OCI-LY1 (cell line): ENCODE measurements around the gene IFNLR1.

Source experiments
- H2AFZ ChIP-seq: fragments of 200-600 bp; sonication (generic), shearing (Covaris generic); 2 replicates; pipeline ENCODE4 v1.6.0; 2014; ENCODE audit warnings: antibody characterized with exemption, mild to moderate bottlenecking, low read length
- H3F3A ChIP-seq: fragments of 200-600 bp; sonication (generic), shearing (Covaris generic); 2 replicates; pipeline ENCODE4 v1.6.0; 2014; ENCODE audit warnings: mild to moderate bottlenecking, antibody characterized with exemption, low read length, moderate library complexity; ENCODE audit not compliant: insufficient read depth
- H3K27ac ChIP-seq: fragments of 200-600 bp; sonication (generic); 2 replicates; pipeline ENCODE4 v1.5.1; 2014; ENCODE audit warnings: low read length, mixed run types, mild to moderate bottlenecking, low read depth; ENCODE audit not compliant: poor library complexity, severe bottlenecking
- H3K27me3 ChIP-seq: fragments of 200-600 bp; sonication (generic); 2 replicates; pipeline ENCODE4 v1.6.0; 2014; ENCODE audit warnings: antibody characterized with exemption, mild to moderate bottlenecking, low read length, moderate library complexity; ENCODE audit not compliant: insufficient read depth
- H3K36me3 ChIP-seq: fragments of 200-600 bp; sonication (generic); 2 replicates; pipeline ENCODE4 v1.6.1; 2014; ENCODE audit warnings: mild to moderate bottlenecking, antibody characterized with exemption, low read length, moderate library complexity, mixed read lengths; ENCODE audit not compliant: insufficient read depth
- H3K4me1 ChIP-seq: fragments of 200-600 bp; sonication (generic); 2 replicates; pipeline ENCODE4 v1.5.1; 2014; ENCODE audit warnings: mild to moderate bottlenecking, low read length, moderate library complexity; ENCODE audit not compliant: insufficient read depth, severe bottlenecking
- H3K4me2 ChIP-seq: fragments of 200-600 bp; sonication (generic), shearing (Covaris generic); 2 replicates; pipeline ENCODE4 v1.6.1; 2014; ENCODE audit warnings: low read length
- H3K4me3 ChIP-seq: fragments of 200-600 bp; sonication (generic); 2 replicates; pipeline ENCODE4 v1.5.1; 2014; ENCODE audit warnings: low read length, low read depth, mild to moderate bottlenecking, mixed read lengths; ENCODE audit not compliant: poor library complexity, severe bottlenecking
- H3K79me2 ChIP-seq: fragments of 200-600 bp; shearing (Covaris generic); 2 replicates; pipeline ENCODE4 v1.6.1; 2016; ENCODE audit warnings: mixed run types, low read length, mixed read lengths; ENCODE audit not compliant: insufficient read depth
- H3K9ac ChIP-seq: fragments of 200-600 bp; sonication (generic), shearing (Covaris generic); 2 replicates; pipeline ENCODE4 v1.6.1; 2014; ENCODE audit warnings: mild to moderate bottlenecking, low read length, mixed read lengths
- H3K9me2 ChIP-seq: fragments of 200-600 bp; sonication (generic), shearing (Covaris generic); 2 replicates; pipeline ENCODE4 v1.6.1; 2014; ENCODE audit warnings: low read depth, mild to moderate bottlenecking, low read length, mixed read lengths
- H3K9me3 ChIP-seq: fragments of 200-600 bp; shearing (Covaris generic); 2 replicates; pipeline ENCODE4 v1.6.1; 2014; ENCODE audit warnings: low read length, mixed read lengths
- H4K20me1 ChIP-seq: fragments of 200-600 bp; sonication (generic), shearing (Covaris generic); 2 replicates; pipeline ENCODE4 v1.6.0; 2016; ENCODE audit warnings: mild to moderate bottlenecking, low read length; ENCODE audit not compliant: insufficient read depth
- EZH2 ChIP-seq: fragments of 200-600 bp; sonication (generic), shearing (Covaris generic); IDR thresholded peaks from 2 replicates; pipeline ENCODE4 v1.8.0; 2017; ENCODE audit warnings: borderline replicate concordance, mixed run types, mild to moderate bottlenecking, antibody characterized with exemption, low read length, moderate library complexity, mixed read lengths
- TF ChIP-seq, protein P1 (sequence below): fragments of 200-600 bp; sonication (generic), shearing (Covaris generic); IDR thresholded peaks from 2 replicates; pipeline ENCODE4 v1.5.1; 2017; ENCODE audit warnings: mild to moderate bottlenecking, antibody characterized with exemption, low read length, moderate library complexity, mixed read lengths

The IFNLR1 gene

DNA sequence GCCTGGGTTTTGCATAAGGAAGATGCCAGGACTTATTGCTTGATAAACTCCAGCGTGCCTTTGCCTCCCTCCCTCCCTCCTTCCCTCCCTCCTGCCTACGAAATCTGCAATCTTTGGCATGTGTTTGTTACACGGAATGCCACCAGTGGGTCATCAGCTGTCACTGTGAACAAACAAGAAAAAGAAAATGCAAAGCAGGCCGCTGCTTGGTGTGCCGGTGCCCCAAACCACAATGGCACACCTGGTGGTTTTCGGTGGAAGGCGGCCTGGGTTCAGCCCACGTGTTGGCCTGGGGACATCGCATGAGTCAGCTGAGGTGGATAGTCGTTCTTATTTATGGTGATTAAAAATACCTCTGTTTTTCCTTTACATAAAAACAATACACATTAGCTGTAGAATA is 16.3 kb upstream of the IFNLR1 start:
- peak overlapping the region; percentile 44; the same call in 1 of the 2 replicates for H3K9ac ChIP-seq
- H2AFZ ChIP-seq = no peak overlapping the region
- H3K4me2 ChIP-seq = peak overlapping the region; percentile 51
- H3K9me2 ChIP-seq = no peaks in the 10 kb centered on the region
- H4K20me1 ChIP-seq = no peaks in the 10 kb centered on the region
- H3K27me3 ChIP-seq = no peaks in the 10 kb centered on the region
- peaks cover 81% of the 10 kb centered on the region for H3K4me1 ChIP-seq
- H3K9me3 ChIP-seq = no peaks in the 10 kb centered on the region
- no peaks in the 10 kb centered on the region for H3F3A ChIP-seq
- no peak for TF ChIP-seq EZH2
- TF ChIP-seq, protein P1, sequence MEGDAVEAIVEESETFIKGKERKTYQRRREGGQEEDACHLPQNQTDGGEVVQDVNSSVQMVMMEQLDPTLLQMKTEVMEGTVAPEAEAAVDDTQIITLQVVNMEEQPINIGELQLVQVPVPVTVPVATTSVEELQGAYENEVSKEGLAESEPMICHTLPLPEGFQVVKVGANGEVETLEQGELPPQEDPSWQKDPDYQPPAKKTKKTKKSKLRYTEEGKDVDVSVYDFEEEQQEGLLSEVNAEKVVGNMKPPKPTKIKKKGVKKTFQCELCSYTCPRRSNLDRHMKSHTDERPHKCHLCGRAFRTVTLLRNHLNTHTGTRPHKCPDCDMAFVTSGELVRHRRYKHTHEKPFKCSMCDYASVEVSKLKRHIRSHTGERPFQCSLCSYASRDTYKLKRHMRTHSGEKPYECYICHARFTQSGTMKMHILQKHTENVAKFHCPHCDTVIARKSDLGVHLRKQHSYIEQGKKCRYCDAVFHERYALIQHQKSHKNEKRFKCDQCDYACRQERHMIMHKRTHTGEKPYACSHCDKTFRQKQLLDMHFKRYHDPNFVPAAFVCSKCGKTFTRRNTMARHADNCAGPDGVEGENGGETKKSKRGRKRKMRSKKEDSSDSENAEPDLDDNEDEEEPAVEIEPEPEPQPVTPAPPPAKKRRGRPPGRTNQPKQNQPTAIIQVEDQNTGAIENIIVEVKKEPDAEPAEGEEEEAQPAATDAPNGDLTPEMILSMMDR = no peak
- no peaks in the 10 kb centered on the region for H3K79me2 ChIP-seq
- no peaks in the 10 kb centered on the region for H3K36me3 ChIP-seq
- H3K27ac ChIP-seq = peak overlapping the region; percentile 92
- peak overlapping the region; percentile 11 for H3K4me3 ChIP-seq

DNA sequence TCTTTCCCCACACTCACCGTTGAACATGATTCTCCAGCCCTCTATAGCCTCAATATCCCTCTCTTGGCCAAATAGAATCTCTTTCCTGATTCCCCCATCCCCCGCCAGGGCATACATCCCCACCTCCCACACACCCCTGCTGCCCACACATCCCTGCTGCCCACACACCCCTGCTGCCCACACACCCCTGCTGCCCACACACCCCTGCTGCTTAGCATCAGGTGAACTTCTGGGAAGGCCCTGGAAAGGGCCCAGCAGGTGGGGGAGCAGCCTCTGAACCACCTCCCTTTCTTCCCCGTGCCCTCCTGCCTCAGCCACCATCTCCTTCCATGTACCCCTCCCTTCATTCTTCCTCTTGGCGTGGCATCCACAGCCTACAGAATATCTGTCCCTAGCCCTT is 15.9 kb upstream of the IFNLR1 start:
- no peaks in the 10 kb centered on the region for H3K79me2 ChIP-seq
- H3K36me3 ChIP-seq = no peaks in the 10 kb centered on the region
- H3K4me3 ChIP-seq = peak overlapping the region; percentile 11
- H3K27me3 ChIP-seq = no peaks in the 10 kb centered on the region
- no peak overlapping the region for H2AFZ ChIP-seq
- peak overlapping the region; percentile 51 for H3K4me2 ChIP-seq
- H3K27ac ChIP-seq = peak overlapping the region; percentile 92
- peaks cover 85% of the 10 kb centered on the region for H3K4me1 ChIP-seq
- TF ChIP-seq, protein P1 = no peak
- TF ChIP-seq EZH2 = no peak
- no peaks in the 10 kb centered on the region for H3K9me2 ChIP-seq
- H4K20me1 ChIP-seq = no peaks in the 10 kb centered on the region
- H3F3A ChIP-seq = no peaks in the 10 kb centered on the region
- no peaks in the 10 kb centered on the region for H3K9me3 ChIP-seq
- peak overlapping the region; percentile 44; the same call in 1 of the 2 replicates for H3K9ac ChIP-seq

DNA sequence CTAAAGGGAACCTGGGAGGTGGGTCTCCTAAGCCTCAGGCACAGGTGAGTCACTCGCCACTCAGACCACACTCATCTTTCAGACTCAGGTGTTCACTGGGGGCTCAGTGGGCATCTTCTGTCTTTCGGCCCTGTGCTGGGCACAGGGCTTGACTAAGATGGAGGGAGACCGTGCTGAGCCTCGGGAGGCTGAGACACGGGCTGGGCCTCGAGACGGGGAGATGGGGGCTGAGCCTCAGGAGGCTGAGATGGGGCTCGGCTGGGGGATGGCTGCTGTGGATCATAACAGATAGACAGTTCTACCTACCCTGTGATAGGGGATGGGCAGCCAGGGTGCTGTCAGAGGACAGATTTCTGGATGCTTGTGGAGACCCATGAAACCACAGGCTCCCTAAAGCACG is 15.5 kb upstream of the IFNLR1 start:
- H3F3A ChIP-seq = no peaks in the 10 kb centered on the region
- H3K4me2 ChIP-seq = peak overlapping the region; percentile 51; the same call in 1 of the 2 replicates
- H3K27ac ChIP-seq = peak overlapping the region; percentile 92

More for the DNA sequence above, 15.5 kb upstream of the IFNLR1 start:
- Histone ChIP-seq H3K27me3 (no peaks in the 10 kb centered on the region), H3K36me3 (no peaks in the 10 kb centered on the region), H4K20me1 (no peaks in the 10 kb centered on the region), H3K9me2 (no peaks in the 10 kb centered on the region), H2AFZ (no peak overlapping the region), H3K9me3 (no peaks in the 10 kb centered on the region), H3K79me2 (no peaks in the 10 kb centered on the region), H3K4me1 (peaks cover 88% of the 10 kb centered on the region), H3K9ac (peak overlapping the region; percentile 44; the same call in 1 of the 2 replicates), H3K4me3 (no peak overlapping the region)
- TF ChIP-seq, protein P1 = no peak
- TF ChIP-seq EZH2 = no peak
